VCaP (cell line): ENCODE measurements around the gene LPIN1.

Source experiments
- H3K27ac ChIP-seq: fragments of 450-650 bp; 2 replicates; pipeline ENCODE4 v1.5.1; 2017
- TF ChIP-seq, protein P1 (sequence below): fragments of 450-650 bp; conservative IDR thresholded peaks from 2 replicates; pipeline ENCODE4 v1.5.1; 2017; ENCODE audit warnings: mild to moderate bottlenecking, moderate library complexity

Gene LPIN1

DNA sequence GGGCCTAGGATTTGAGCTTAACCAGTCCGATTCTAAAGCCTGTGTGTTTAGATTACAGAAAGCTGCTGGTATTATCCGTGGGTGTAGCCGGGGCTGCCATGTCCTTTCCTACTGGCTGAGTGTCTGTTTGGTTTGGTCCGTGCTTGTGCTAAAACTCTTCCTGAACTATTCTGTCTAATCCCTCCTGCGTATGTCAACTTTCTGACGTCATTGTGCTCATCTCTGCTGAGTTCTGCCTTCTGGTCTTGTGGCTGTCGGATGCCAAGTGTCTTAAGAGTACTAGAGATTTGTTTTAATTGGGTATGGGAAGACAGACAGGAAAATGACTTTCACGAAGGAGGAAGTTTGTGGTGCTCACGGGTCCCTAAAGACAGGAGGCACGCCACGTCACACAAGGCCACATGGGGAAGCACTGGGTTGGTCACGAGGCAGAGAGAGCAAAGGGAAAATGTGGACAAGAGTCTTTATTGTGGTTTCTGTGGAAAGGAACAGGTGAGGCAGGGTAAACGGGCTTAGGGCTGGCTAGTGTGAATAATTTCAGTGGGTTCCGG lies 44.6 kb upstream of the LPIN1 start:
- H3K27ac ChIP-seq = no peak overlapping the region
- TF ChIP-seq, protein P1, sequence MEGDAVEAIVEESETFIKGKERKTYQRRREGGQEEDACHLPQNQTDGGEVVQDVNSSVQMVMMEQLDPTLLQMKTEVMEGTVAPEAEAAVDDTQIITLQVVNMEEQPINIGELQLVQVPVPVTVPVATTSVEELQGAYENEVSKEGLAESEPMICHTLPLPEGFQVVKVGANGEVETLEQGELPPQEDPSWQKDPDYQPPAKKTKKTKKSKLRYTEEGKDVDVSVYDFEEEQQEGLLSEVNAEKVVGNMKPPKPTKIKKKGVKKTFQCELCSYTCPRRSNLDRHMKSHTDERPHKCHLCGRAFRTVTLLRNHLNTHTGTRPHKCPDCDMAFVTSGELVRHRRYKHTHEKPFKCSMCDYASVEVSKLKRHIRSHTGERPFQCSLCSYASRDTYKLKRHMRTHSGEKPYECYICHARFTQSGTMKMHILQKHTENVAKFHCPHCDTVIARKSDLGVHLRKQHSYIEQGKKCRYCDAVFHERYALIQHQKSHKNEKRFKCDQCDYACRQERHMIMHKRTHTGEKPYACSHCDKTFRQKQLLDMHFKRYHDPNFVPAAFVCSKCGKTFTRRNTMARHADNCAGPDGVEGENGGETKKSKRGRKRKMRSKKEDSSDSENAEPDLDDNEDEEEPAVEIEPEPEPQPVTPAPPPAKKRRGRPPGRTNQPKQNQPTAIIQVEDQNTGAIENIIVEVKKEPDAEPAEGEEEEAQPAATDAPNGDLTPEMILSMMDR = no peak

DNA sequence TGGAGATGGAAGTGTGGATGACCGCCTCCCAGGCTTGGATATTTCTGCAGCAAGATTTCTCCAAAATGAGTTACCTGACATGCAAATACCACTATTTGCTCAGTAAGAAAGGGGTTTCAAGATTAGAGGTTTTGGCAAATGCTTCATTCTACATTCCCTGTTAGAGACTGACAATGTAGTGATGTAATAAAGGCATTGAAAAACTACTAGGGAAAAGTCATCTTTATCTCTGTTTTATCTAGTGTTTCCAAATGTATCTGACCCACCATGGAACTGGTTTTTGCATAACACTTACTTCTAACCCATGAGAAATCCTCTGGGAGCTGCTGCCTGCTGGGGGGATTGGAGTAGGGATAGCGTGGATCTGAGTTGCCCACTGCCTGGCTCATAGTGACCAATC lies 43.5 kb upstream of the LPIN1 start:
- H3K27ac ChIP-seq = no peak overlapping the region

DNA sequence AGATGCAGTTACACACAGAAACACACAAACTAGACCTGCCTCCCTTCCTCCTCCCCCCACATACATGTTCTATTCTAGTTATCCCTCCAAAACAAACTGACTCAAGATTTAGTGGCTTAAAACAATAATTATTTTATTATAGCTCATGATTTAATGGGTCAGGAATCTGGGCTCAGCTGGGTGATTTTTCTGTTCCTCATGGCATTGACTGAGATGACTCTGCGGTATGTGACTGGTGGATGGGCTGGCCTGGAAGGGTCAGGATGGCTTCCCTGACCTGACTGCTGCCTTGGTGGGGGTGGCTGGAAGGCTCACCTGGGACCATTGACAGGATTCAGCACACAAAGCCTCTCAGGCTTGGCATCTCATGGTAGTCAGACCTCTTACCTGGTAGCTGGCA lies 42.7 kb upstream of the LPIN1 start:
- TF ChIP-seq, protein P1 = no peak
- H3K27ac ChIP-seq = no peak overlapping the region

More for the DNA sequence above, 43.5 kb upstream of the LPIN1 start:
- TF ChIP-seq, protein P1 = no peak

DNA sequence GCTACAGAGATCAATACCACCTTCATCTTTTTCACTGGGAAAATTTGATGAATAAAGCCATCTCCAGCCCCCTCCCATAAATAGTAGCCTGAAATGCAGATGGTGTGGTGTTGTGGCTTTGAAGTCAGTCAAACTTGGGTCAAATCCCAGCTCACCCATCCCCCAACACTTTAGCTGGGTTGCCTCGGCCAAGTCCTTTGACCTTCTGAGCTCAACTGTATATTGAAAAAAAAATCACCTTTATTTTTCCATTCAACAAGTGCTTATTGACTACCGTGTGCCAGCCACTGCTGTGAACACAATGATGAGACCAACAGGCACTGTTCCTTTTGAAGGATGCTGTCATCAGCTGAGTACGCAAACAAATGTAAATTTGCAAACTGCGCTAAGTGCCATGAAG lies 41.4 kb upstream of the LPIN1 start:
- TF ChIP-seq, protein P1 = no peak
- H3K27ac ChIP-seq = no peak overlapping the region

- TF ChIP-seq, protein P1 = no peak
Observed at GRCh38 chr2:11705711-11706110, 40.7 kb upstream of the LPIN1 start.

GRCh38 chr2:11708106-11708505 lies 38.3 kb upstream of the LPIN1 start:
- no peak overlapping the region for H3K27ac ChIP-seq
- TF ChIP-seq, protein P1 = no peak

More at GRCh38 chr2:11705711-11706110, 40.7 kb upstream of the LPIN1 start:
- no peak overlapping the region for H3K27ac ChIP-seq

- H3K27ac ChIP-seq = no peak overlapping the region
- TF ChIP-seq, protein P1 = no peak
Observed at GRCh38 chr2:11709293-11709692, 37.1 kb upstream of the LPIN1 start.
